ENCODE data around the gene CENPK.

DNA sequence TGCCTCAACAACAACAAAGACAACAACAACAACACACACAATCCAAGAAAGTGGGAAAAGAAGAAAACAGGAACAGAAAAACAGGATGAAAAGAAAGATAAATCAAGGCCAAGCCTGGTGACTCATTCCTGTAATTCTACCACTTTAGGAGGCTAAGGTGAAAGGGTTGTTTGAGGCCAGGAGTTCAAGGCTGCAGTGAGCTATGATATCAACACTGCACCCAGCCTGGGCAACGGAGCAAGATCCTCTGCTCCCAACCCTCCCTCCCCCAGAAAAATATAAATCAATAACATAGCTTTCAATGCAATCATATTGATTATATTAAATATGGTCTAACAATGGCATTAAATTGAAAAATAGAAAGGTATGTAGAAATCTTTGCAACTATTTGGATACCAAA, 32.1 kb downstream of the CENPK start:
- TF ChIP-seq CTCF (IDR thresholded peaks at IDR 0.05) = no peak
- TF ChIP-seq ZFX (IDR thresholded peaks at IDR 0.05; ENCODE audit: borderline replicate concordance) = no peak
